Germinal center (tissue), 1 donor: Measurements from ENCODE around the gene PSENEN.
A peak's percentile ranks its signal among the peaks of the same experiment; 100 is the strongest.

Experiments used
- DNase-seq: peaks from one replicate; pipeline ENCODE4 v3.0.0; 2012; ENCODE audit warnings: mixed read lengths, low spot score

The PSENEN gene

GRCh38 chr19:35733180-35734125 is 12.0 kb upstream of the PSENEN start:
- no peak for DNase-seq

GRCh38 chr19:35734273-35734672 is 11.2 kb upstream of the PSENEN start:
- no peak for DNase-seq

GRCh38 chr19:35734889-35735288 is 10.6 kb upstream of the PSENEN start:
- no peak for DNase-seq

- DNase-seq, result peak; percentile 47
Observed at GRCh38 chr19:35736913-35737886, 8.3 kb upstream of the PSENEN start.

GRCh38 chr19:35738021-35738886 is 7.2 kb upstream of the PSENEN start:
- no peak for DNase-seq

GRCh38 chr19:35738887-35739229 is 6.6 kb upstream of the PSENEN start:
- DNase-seq, result no peak

- no peak for DNase-seq
Observed at GRCh38 chr19:35739275-35740107, 6.0 kb upstream of the PSENEN start.

GRCh38 chr19:35740108-35740422 is 5.4 kb upstream of the PSENEN start:
- DNase-seq, result no peak

GRCh38 chr19:35740423-35741202 is 4.8 kb upstream of the PSENEN start:
- peak; percentile 98 for DNase-seq

GRCh38 chr19:35741203-35741515 is 4.3 kb upstream of the PSENEN start:
- no peak for DNase-seq

GRCh38 chr19:35742121-35742724 is 3.2 kb upstream of the PSENEN start, which contains the start of gene IGFLR1:
IGFLR1 (minus strand) TSS chr19:35742452; CDS start chr19:35741180, 1,272 bp downstream.
- DNase-seq, result peak; percentile 58

GRCh38 chr19:35743640-35744429 is 1.6 kb upstream of the PSENEN start:
- DNase-seq, result no peak

- DNase-seq, result peak; percentile 86
Observed at GRCh38 chr19:35744430-35745327, 772 bp upstream of the PSENEN start.

- no peak for DNase-seq
Observed at GRCh38 chr19:35746087-35746462, 624 bp downstream of the PSENEN start.

- no peak for DNase-seq
Observed at GRCh38 chr19:35746531-35746930, 1.1 kb downstream of the PSENEN start.

GRCh38 chr19:35748106-35749020 is 2.9 kb downstream of the PSENEN start, which contains the start of gene LIN37:
LIN37 (plus strand) TSS chr19:35748576; CDS start chr19:35748725, 149 bp downstream.
- DNase-seq, result peak; percentile 93

- DNase-seq, result no peak
Observed at GRCh38 chr19:35750167-35750566, 4.7 kb downstream of the PSENEN start.
